Activated naive CD4-positive, alpha-beta T cell (primary cell): ENCODE data around the gene GPC1.

ENCODE experiments used
- DNase-seq, 4 experiments: peaks; one replicate each; lab custom pipeline; 2025; lab: John Stamatoyannopoulos, UW

GPC1 gene

GRCh38 chr2:240442891-240443715 is 7.6 kb downstream of the GPC1 start:
- DNase-seq: no peak

- no peak for DNase-seq
Observed at GRCh38 chr2:240443891-240444301, 8.4 kb downstream of the GPC1 start.

- no peak for DNase-seq
Observed at GRCh38 chr2:240444464-240444863, 9.0 kb downstream of the GPC1 start.

GRCh38 chr2:240445961-240446663 is 10.6 kb downstream of the GPC1 start:
- no peak for DNase-seq

DNA sequence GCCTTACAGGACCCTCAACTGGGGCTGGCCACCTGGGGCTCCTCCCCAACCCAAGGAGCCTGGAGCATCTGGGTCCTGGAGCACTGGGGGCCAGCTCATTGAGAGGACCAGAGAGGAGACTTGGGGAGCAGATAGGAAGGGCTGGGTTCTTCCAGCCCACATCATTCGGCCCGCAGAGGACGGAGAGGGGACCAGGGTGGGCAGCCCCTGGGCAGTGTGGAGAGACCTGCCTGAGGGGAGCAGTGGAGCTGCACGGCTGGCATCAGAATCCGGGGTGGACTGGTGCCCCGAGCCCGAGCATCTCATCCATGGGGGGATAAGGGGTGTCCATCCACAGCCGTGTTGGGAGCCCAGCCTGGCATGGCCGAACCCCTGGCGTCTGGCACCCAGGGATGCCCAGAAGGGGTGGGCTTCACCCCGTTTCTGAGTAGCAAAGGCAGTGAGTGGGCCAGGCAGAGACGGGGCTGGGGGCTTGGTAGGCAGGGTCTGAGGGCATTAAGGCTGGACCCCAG is 11.3 kb downstream of the GPC1 start:
- no peak for DNase-seq

- no peak for DNase-seq
Observed at GRCh38 chr2:240447331-240447730, 11.9 kb downstream of the GPC1 start.

GRCh38 chr2:240447934-240448333 is 12.5 kb downstream of the GPC1 start:
- DNase-seq: no peak

DNA sequence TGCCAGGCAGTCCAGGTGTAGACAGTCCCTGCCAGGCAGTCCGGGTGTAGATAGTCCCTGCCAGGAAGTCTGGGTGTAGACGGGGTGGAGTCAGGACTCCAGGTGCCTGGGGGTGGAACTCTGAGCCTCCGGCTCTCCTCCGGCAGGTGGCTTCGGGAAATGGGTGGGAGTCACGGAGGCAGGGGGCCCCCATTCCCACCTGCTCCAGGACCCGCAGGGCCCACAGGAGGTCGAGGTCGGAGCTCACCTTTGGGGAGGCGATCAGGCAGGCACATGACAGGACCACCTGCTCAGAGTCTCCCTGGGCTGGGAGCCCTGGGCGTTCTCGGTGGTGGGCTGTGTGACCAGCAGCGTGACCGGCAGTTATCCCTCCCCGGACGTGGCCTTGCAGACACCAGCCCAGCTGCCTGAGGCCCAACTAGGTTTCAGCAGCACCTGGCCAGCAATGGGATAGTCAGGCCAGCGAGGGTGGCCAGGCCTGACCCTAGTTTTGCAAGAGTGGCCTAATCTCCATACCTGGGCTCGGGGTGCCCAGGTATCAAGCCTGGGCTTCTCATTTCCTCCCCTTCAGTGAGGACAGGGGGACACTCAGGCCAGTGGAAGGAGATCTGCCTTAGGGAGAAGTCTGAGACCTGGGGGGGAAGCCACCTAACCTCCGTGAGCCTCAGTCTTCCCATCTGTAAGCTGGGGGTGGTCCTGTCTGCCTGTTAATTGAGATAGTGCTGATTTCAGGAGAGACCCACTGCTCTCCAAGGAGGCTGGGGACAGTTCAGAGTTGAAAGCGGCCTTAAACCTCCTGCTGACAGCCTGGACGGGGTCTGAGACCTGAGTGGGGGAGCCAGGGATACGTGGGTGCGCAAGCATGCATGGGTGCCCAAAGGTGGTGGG is 13.2 kb downstream of the GPC1 start:
- DNase-seq: no peak

- no peak for DNase-seq
Observed at GRCh38 chr2:240449764-240450531, 14.5 kb downstream of the GPC1 start.

DNA sequence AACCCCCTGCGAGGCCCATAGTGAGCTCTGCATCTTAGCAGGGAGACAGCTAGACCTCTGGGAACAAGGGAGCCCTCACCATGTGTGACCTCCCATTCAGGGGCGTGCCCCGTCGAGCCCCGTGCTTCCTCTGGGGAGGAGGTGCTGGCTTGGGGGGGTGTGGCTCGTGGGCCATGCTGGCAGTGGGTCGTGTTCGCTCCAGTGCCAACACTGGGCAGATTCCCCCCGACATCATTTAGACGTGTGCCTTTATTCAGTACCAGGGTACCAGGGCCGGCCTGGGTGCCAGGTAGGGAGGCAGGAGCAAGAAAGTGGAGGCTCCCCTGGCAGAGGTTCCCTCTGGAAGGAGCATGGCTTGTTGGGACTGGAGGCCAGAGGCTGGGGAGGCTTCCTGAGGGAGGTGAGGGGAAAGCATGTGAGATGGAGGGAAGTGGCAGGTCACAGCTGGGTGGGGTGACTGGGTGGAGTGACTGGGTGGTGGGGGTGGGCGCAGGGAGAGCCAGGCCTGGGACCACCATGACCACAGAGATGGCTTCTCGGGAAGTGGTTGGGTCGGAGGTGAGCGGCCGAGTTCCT is 15.2 kb downstream of the GPC1 start:
- DNase-seq: no peak

- DNase-seq: no peak
Observed at GRCh38 chr2:240451108-240451611, 15.7 kb downstream of the GPC1 start.

- DNase-seq: no peak
Observed at GRCh38 chr2:240451791-240452461, 16.5 kb downstream of the GPC1 start.

- DNase-seq: no peak
Observed at GRCh38 chr2:240452462-240453256, 17.2 kb downstream of the GPC1 start.

DNA sequence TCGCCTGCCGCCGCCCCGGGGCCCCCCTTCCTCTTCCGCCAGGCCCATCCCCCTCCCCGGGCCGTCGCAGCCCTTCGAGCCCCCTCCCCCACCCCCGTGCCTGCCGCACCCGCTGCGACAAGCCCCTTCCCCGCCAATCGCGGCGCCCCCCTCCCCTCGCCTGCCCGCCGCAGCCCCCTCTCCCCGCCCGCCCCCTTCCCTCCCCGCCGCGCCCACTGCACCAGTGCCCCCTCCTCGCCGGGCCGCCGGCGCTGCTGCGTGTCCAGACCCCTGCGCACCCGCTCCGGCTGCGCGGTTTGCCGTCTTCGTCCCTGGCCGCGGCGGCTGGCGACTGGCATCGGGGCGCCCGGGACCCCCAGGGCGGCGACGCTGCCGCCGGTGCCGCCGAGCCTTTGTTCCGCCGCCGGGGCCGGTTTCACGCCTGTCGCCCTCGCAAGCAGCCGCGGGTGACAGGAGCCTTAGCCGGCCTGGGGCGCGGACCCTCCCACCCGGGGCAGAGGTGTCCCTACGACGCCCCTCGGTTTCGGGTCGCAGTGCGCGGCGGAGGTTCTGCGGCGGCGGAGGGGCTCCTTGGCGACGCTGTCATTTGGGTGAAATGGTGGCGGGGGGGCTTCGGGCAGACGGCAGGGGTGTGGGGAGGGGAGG is 18.1 kb downstream of the GPC1 start:
- no peak for DNase-seq

DNA sequence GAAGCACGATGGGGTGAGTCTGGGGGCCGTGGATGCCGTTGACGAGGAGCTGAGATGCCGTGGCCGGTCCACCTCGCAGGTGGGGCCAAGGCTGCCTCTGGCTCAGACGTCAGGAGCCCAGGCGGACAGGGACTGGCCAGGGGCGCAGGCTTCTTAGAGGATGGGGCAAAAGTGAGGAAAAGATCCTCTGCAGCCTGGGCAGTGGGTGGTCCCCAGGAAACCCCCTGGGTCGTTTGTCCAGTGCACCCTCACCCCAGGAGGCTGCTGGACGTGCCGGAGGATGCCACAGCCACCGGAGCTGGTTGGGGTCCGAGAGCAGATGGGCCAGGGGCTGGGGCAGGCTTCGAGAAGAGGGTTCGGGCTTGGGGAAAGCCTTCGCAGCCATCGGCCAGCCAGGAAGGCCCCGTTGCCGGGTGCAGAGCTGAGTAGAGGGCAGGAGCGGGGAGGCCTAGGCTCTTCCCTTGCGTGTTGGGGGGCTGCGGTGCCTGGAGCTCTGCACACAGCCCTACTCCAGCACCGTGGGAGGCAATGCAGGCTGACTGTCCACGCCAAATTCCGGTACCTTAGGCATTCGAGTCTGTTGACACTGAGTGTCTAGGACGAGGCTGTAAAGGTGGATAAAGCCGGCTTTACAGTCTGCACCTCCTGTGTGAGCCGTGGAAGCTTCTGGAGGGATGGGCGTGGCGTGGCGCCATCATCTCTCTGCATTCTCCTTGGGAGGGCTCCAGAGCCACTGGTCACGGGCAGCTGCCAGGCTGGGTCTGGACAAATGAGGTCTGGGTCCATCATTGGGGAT is 18.8 kb downstream of the GPC1 start:
- no peak for DNase-seq

- DNase-seq: no peak
Observed at GRCh38 chr2:240455272-240455646, 19.8 kb downstream of the GPC1 start.

DNA sequence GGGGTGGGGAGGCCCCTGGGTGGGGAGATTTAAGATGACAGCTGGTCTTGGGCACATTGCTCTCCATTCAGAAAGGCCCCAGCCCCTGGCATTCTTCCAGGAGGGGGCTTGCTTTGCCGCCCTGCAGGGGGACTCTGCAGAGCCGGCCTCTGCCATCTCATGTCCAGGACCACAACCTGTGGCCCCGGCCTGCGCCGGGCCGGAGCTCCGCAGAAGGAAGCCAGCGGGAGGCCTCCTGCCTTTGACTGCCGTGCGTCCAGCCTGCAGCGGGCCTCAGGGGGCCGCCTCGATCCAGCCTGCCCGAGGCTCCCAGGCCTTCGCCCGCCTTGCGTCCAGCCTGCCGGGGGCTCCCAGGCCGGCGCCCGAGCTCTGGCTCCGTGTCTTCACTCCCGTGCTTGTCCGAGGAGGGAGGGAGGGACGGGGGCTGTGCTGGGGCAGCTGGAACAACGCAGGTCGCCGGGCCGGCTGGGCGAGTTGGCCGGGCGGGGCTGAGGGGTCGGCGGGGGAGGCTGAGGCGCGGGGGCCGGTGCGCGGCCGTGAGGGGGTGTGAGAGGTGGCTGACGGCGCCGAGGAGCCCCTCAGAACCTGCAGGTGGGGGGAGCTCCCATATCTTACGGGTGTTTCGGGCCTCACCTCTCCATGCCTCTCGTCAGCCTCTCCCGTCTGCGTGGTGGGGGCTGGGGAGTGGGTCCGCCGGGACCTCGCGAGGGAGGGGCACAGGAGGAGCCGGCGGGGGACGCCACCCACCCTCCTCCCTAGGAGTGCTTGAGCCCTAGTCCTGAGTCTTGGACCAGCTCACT is 20.4 kb downstream of the GPC1 start:
- no peak for DNase-seq
